Transverse colon (tissue), 4 donors: ENCODE data around the gene TUBA3C.

Experiments used
- CTCF ChIP-seq, 5 experiments: fragments of 200-600 bp in 3 of 5; fragments of 450-650 bp in 2 of 5; sonication (generic) in 3 of 5; IDR thresholded peaks; 1 replicate in 2 of 5; 2 replicates in 3 of 5; pipeline ENCODE4 v1.5.1; 2016 to 2017; ENCODE audit warnings: antibody characterized with exemption in 5 of 5, inconsistent platforms in 3 of 5, mild to moderate bottlenecking in 2 of 5, moderate library complexity in 1 of 5
- EP300 ChIP-seq: sonication (generic); formaldehyde crosslinking; IDR thresholded peaks from one replicate; pipeline ENCODE4 v1.6.1; 2017; ENCODE audit warnings: antibody characterized with exemption, low read depth
- POLR2A ChIP-seq: fragments of 450-650 bp; IDR thresholded peaks from one replicate; pipeline ENCODE4 v1.6.1; 2016; ENCODE audit warnings: antibody characterized with exemption, mild to moderate bottlenecking, moderate library complexity
- POLR2AphosphoS5 ChIP-seq, 3 donors: sonication (generic); formaldehyde crosslinking; IDR thresholded peaks; one replicate each; pipeline ENCODE4 v1.6.1; 2016; ENCODE audit warnings: antibody characterized with exemption in 3 of 3

GRCh38 chr13:19178901-19179593 is 2.6 kb downstream of the TUBA3C start:
- no peak for TF ChIP-seq POLR2AphosphoS5 (IDR thresholded peaks at IDR 0.05)
- no peak for TF ChIP-seq CTCF (IDR thresholded peaks at IDR 0.05)
- TF ChIP-seq POLR2A: no peak
- TF ChIP-seq EP300: no peak
